Measurements from ENCODE around the gene TEKTIP1.
"Not testable (repeated sequence)": the region's sequence is repeated elsewhere in the genome, so short reads cannot be mapped to it uniquely, and the experiment has no call there.

The TEKTIP1 gene

GRCh38 chr19:3577723-3578344 lies 38.9 kb downstream of the TEKTIP1 start:
- DNase-seq (ENCODE audit: extremely low spot score): no peak
- POLR2A ChIA-PET: interaction anchor here (0.8 kb wide), 1 partner anchor 22 kb away, joined by 3 read pairs; no protein-coding TSS in a partner anchor
- CTCF ChIA-PET: no interaction called here
- TF ChIP-seq ZNF384 (IDR thresholded peaks at IDR 0.05) (no peak), TARDBP (IDR thresholded peaks at IDR 0.05) (no peak), HDGF (IDR thresholded peaks at IDR 0.05; ENCODE audit: borderline replicate concordance) (no peak), LEF1 (IDR thresholded peaks at IDR 0.05; ENCODE audit: borderline replicate concordance) (no peak), ELF4 (IDR thresholded peaks at IDR 0.05) (no peak), NFRKB (IDR thresholded peaks at IDR 0.05) (no peak), BHLHE40 (IDR thresholded peaks at IDR 0.05; ENCODE audit: borderline replicate concordance) (no peak), FOXM1 (IDR thresholded peaks at IDR 0.05; ENCODE audit: borderline replicate concordance) (no peak), CTBP1 (IDR thresholded peaks at IDR 0.05; ENCODE audit: borderline replicate concordance) (no peak), L3MBTL2 (conservative IDR thresholded peaks at IDR 0.05) (no peak), SP1 (IDR thresholded peaks at IDR 0.05) (no peak), FOXA1 (IDR thresholded peaks at IDR 0.05) (no peak)
- TF ChIP-seq, protein P1, sequence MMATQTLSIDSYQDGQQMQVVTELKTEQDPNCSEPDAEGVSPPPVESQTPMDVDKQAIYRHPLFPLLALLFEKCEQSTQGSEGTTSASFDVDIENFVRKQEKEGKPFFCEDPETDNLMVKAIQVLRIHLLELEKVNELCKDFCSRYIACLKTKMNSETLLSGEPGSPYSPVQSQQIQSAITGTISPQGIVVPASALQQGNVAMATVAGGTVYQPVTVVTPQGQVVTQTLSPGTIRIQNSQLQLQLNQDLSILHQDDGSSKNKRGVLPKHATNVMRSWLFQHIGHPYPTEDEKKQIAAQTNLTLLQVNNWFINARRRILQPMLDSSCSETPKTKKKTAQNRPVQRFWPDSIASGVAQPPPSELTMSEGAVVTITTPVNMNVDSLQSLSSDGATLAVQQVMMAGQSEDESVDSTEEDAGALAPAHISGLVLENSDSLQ (IDR thresholded peaks at IDR 0.05): no peak

DNA sequence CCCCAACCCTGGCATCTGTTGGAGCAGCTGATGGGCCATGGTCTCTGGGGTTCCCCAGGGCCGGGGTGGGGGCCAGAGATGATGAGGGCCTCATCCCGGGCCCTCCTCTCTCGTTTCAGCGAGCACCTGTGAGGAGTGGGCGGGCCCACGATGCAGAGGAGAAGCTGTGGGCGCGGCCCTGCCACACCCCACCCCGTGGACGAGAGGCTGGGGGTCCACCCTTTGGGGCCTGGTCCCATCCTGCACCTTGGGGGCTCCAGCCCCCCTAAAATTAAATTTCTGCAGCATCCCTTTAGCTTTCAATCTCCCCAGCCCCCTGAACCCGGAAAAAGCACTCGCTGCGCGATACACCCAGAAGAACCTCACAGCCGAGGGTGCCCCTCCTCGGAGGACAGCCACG lies 39.4 kb downstream of the TEKTIP1 start:
- no peak for TF ChIP-seq ELF4 (IDR thresholded peaks at IDR 0.05)
- TF ChIP-seq FOXK2 (IDR thresholded peaks at IDR 0.05): no peak
- no peak for TF ChIP-seq LEF1 (IDR thresholded peaks at IDR 0.05; ENCODE audit: borderline replicate concordance)
- TF ChIP-seq, protein P1 (IDR thresholded peaks at IDR 0.05): no peak
- no peak for TF ChIP-seq TARDBP (IDR thresholded peaks at IDR 0.05)
- no peak for TF ChIP-seq BHLHE40 (IDR thresholded peaks at IDR 0.05; ENCODE audit: borderline replicate concordance)
- no peak for TF ChIP-seq HDGF (IDR thresholded peaks at IDR 0.05; ENCODE audit: borderline replicate concordance)
- no peak for TF ChIP-seq NFRKB (IDR thresholded peaks at IDR 0.05)
- no peak for TF ChIP-seq SUZ12 (IDR thresholded peaks at IDR 0.05)
- no peak for TF ChIP-seq ZNF384 (IDR thresholded peaks at IDR 0.05)
- no peak for TF ChIP-seq FOXA1 (IDR thresholded peaks at IDR 0.05)
- no peak for TF ChIP-seq ARNT (IDR thresholded peaks at IDR 0.05)
- TF ChIP-seq L3MBTL2 (conservative IDR thresholded peaks at IDR 0.05): no peak
- no peak for TF ChIP-seq SP1 (IDR thresholded peaks at IDR 0.05)
- TF ChIP-seq CTBP1 (IDR thresholded peaks at IDR 0.05; ENCODE audit: borderline replicate concordance): no peak
- no peak for TF ChIP-seq FOXM1 (IDR thresholded peaks at IDR 0.05; ENCODE audit: borderline replicate concordance)
- ChIA-PET POLR2A (no interaction called here), CTCF (no interaction called here)
- DNase-seq (ENCODE audit: extremely low spot score): no peak

DNA sequence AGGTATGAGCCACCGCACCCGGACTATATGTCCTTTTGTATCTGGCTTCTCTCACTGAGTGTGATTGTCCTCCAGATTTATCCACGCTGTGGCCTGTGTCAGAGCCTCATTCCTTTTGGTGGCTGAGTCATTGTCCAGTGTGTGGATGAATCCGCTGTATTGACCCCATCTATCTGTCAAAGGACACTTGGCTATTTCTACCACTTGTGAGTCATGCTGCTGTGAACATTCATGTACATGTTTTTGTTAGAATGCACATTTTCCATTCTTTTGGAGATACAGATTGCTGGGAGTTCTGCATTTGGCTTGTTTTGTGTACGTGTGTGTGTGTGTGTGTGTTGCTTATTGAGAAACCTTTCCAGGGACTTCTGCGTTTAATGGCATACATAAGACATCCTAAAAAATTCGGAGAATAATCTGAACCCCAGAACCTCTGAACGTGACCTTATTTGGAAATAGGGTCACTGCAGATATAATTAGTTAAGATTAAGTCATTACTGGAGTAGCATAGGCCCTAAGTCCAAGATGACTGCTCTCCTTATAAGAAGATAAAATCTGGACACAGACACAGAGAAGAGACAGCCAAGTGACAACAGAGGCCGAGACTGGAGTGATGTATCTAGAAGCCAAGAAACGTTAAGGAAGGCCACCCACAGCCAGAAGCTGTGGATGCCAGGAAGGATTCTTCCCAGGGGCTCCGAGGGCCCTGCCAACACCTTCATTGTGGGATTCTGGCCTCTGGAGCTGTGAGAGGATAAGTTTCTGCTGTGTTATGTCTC lies 41.4 kb downstream of the TEKTIP1 start:
- CTCF ChIA-PET: no interaction called here
- no peak for TF ChIP-seq NFRKB (IDR thresholded peaks at IDR 0.05)
- no peak for TF ChIP-seq CTBP1 (IDR thresholded peaks at IDR 0.05; ENCODE audit: borderline replicate concordance)
- TF ChIP-seq, protein P1 (IDR thresholded peaks at IDR 0.05): no peak
- no peak for TF ChIP-seq HDGF (IDR thresholded peaks at IDR 0.05; ENCODE audit: borderline replicate concordance)
- no peak for TF ChIP-seq ZNF384 (IDR thresholded peaks at IDR 0.05)
- no peak for TF ChIP-seq LEF1 (IDR thresholded peaks at IDR 0.05; ENCODE audit: borderline replicate concordance)
- TF ChIP-seq ARNT (IDR thresholded peaks at IDR 0.05): no peak
- TF ChIP-seq L3MBTL2 (conservative IDR thresholded peaks at IDR 0.05): no peak
- no peak for TF ChIP-seq ELF4 (IDR thresholded peaks at IDR 0.05)
- TF ChIP-seq FOXA1 (IDR thresholded peaks at IDR 0.05): no peak
- POLR2A ChIA-PET: no interaction called here
- DNase-seq (ENCODE audit: extremely low spot score): no peak

DNA sequence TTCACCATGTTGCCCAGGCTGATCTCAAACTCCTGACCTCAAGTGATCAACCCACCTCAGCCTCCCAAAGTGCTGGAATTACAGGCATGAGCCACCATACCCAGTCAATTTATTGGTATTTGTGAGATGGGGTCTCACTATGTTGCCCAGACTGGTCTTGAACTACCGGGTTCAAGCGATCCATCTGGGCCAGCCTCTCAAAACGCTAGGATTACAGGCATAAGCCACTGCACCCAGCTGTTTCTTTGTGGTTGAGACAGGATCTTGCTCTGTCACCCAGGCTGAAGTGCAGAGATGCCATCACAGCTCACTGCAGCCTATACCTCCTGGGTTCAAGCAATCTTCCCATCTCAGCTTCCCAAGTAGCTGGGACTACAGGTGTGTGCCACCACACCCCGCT lies 42.8 kb downstream of the TEKTIP1 start:
- POLR2A ChIA-PET; DNase-seq (ENCODE audit: extremely low spot score); CTCF ChIA-PET: not testable (repeated sequence)

DNA sequence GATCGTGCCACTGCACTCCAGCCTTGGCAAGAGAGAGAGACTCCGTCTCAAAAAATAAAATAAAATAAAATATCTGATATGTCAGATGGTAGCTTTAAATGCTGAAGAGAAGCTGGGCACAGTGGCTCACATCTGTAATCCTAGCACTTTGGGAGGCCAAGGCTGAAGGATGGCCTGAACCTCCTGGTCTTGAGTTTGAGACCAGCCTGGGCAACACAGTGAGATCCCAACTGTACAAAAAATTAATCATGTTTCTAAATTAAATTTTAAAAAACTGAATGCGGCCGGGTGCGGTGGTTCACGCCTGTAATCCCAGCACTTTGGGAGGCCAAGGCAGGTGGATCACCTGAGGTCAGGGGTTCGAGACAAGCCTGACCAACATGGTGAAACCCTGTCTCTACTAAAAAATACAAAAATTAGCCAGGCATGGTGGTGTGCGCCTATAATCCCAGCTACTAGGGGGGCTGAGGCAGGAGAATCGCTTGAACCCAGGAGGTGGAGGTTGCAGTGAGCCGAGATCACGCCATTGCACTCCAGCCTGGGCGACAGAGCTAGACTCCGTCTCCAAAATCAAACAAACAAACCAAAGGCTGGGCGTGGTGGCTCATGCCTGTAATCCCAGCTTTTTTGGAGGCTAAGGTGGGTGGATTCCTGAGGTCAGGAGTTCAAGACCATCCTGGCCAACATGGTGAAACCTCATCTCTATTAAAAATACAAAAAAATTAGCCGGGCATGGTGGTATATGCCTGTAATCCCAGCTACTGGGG lies 45.2 kb downstream of the TEKTIP1 start:
- DNase-seq (ENCODE audit: extremely low spot score): not testable (repeated sequence)
- ChIA-PET POLR2A (interaction anchor here (0.7 kb wide), 1 partner anchor 10 kb away, joined by 4 read pairs; no protein-coding TSS in a partner anchor), CTCF (interaction anchor here (0.6 to 0.9 kb wide), 4 partner anchors 9 to 834 kb away, joined by 3 to 8 read pairs (median 4); no protein-coding TSS in a partner anchor)

Measured in HEK293T (cell line).